Astrocyte (in vitro differentiated cells and primary cell): ENCODE data around the gene PRR12. TPM values are rescaled to one million over a fixed set of nuclear protein-coding genes. Genes with fewer than 3 reads are reported as not detected.

ENCODE experiments used
- DNase-seq: peaks from one replicate; pipeline ENCODE4 v3.0.0-alpha.2; 2010; ENCODE audit warnings: low read depth
- FAIRE-seq: peaks from 2 replicates; lab custom pipeline; 2011; peaks lifted over from hg19 to GRCh38; lab: Jason Lieb, UNC
- H2AFZ ChIP-seq: 2 replicates; pipeline ENCODE4 v1.6.0; 2012; ENCODE audit warnings: low read depth, low read length, inconsistent platforms
- H3K27ac ChIP-seq: 2 replicates; pipeline ENCODE4 v1.5.1; 2011; ENCODE audit warnings: low read depth, low read length, inconsistent platforms
- H3K27me3 ChIP-seq: 2 replicates; pipeline ENCODE4 v1.6.0; 2011; ENCODE audit warnings: low read length, inconsistent platforms; ENCODE audit not compliant: insufficient read depth
- H3K36me3 ChIP-seq: 2 replicates; pipeline ENCODE4 v1.5.1; 2011; ENCODE audit warnings: low read length, inconsistent platforms; ENCODE audit not compliant: insufficient read depth
- H3K4me1 ChIP-seq: 2 replicates; pipeline ENCODE4 v1.5.1; 2011; ENCODE audit warnings: low read length, inconsistent platforms; ENCODE audit not compliant: insufficient read depth
- H3K4me2 ChIP-seq: 2 replicates; pipeline ENCODE4 v1.6.0; 2012; ENCODE audit warnings: low read length, inconsistent platforms
- H3K4me3 ChIP-seq: 2 replicates; pipeline ENCODE4 v1.5.1; 2011; ENCODE audit warnings: low read depth, mild to moderate bottlenecking, low read length, inconsistent platforms; ENCODE audit not compliant: insufficient read depth
- H3K79me2 ChIP-seq: 2 replicates; pipeline ENCODE4 v1.6.0; 2012; ENCODE audit warnings: mild to moderate bottlenecking, low read length, inconsistent platforms; ENCODE audit not compliant: insufficient read depth
- H3K9ac ChIP-seq: 2 replicates; pipeline ENCODE4 v1.6.0; 2012; ENCODE audit warnings: mild to moderate bottlenecking, low read length, inconsistent platforms
- H3K9me3 ChIP-seq: 2 replicates; pipeline ENCODE4 v1.5.1; 2012; ENCODE audit warnings: low read depth, mild to moderate bottlenecking, low read length, inconsistent platforms; ENCODE audit not compliant: insufficient read depth
- H4K20me1 ChIP-seq: 2 replicates; pipeline ENCODE4 v1.6.0; 2012; ENCODE audit warnings: low read length, inconsistent platforms; ENCODE audit not compliant: insufficient read depth
- H3K27ac Mint-ChIP-seq: one replicate; pipeline ENCODE4 v1.8.0; 2021; ENCODE audit warnings: mild to moderate bottlenecking, mixed read lengths; ENCODE audit not compliant: unreplicated experiment
- H3K27me3 Mint-ChIP-seq: one replicate; pipeline ENCODE4 v1.8.0; 2021; ENCODE audit warnings: low read depth, mixed read lengths; ENCODE audit not compliant: unreplicated experiment
- H3K36me3 Mint-ChIP-seq: one replicate; pipeline ENCODE4 v1.8.0; 2021; ENCODE audit warnings: low read depth, mixed read lengths; ENCODE audit not compliant: unreplicated experiment
- H3K4me1 Mint-ChIP-seq: one replicate; pipeline ENCODE4 v1.8.0; 2021; ENCODE audit warnings: low read depth, mixed read lengths; ENCODE audit not compliant: unreplicated experiment
- H3K4me3 Mint-ChIP-seq: one replicate; pipeline ENCODE4 v1.8.0; 2021; ENCODE audit warnings: mild to moderate bottlenecking, moderate library complexity, mixed read lengths; ENCODE audit not compliant: unreplicated experiment
- H3K9me3 Mint-ChIP-seq: one replicate; pipeline ENCODE4 v1.8.0; 2021; ENCODE audit warnings: mild to moderate bottlenecking, mixed read lengths; ENCODE audit not compliant: unreplicated experiment
- EZH2 ChIP-seq: IDR thresholded peaks from 2 replicates; pipeline ENCODE4 v1.6.1; 2012; ENCODE audit warnings: mild to moderate bottlenecking, low read length, inconsistent platforms; ENCODE audit not compliant: insufficient read depth
- total RNA-seq: library from RNA; stranded (reverse); gene quantifications from 2 replicates; pipeline ENCODE4 v1.2.1, GENCODE V29; 2021
- TF ChIP-seq, protein P1 (sequence below): IDR thresholded peaks from 2 replicates; pipeline ENCODE4 v1.5.1; 2011; ENCODE audit warnings: low read depth, mild to moderate bottlenecking, inconsistent platforms, low read length, moderate library complexity; ENCODE audit not compliant: insufficient read depth

Gene PRR12
- total RNA-seq, 1 donor from 2014 or later: 29.7 TPM

DNA sequence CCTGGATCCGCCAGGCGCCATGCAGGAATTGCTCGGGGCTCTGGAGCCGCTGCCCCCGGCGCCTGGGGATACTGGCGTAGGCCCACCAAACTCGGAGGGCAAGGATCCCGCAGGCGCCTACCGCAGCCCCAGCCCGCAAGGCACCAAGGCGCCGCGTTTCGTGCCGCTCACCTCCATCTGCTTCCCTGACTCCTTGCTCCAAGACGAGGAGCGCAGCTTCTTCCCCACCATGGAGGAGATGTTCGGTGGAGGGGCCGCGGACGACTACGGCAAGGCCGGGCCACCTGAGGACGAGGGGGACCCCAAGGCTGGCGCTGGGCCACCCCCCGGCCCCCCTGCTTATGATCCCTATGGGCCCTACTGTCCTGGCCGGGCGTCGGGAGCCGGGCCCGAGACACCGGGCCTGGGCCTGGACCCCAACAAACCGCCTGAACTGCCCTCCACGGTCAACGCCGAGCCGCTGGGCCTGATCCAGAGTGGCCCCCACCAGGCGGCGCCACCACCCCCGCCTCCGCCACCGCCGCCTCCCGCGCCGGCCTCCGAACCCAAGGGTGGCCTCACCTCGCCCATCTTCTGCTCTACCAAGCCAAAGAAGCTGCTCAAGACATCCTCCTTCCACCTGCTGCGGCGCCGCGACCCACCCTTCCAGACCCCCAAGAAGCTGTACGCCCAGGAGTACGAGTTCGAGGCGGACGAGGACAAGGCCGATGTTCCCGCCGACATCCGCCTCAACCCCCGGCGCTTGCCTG, 6.1 kb downstream of the PRR12 start:
- Histone ChIP-seq H3K4me2 (no peak overlapping the region), H4K20me1 (peaks cover 56% of the 10 kb centered on the region), H3K4me1 (peaks cover 13% of the 10 kb centered on the region), H3K27ac (no peak overlapping the region), H3K79me2 (peaks cover 80% of the 10 kb centered on the region), H3K9me3 (no peaks in the 10 kb centered on the region), H3K4me3 (no peak overlapping the region), H3K36me3 (peaks cover 23% of the 10 kb centered on the region), H3K9ac (no peak overlapping the region), H3K27me3 (no peaks in the 10 kb centered on the region), H2AFZ (no peak overlapping the region)
- H3K27ac Mint-ChIP-seq: no peak overlapping the region
- no peaks in the 10 kb centered on the region for H3K27me3 Mint-ChIP-seq
- H3K4me3 Mint-ChIP-seq: no peak overlapping the region
- DNase-seq (no peak), FAIRE-seq (no peak)
- H3K36me3 Mint-ChIP-seq: peaks cover 4% of the 10 kb centered on the region
- no peak for TF ChIP-seq EZH2
- TF ChIP-seq, protein P1, sequence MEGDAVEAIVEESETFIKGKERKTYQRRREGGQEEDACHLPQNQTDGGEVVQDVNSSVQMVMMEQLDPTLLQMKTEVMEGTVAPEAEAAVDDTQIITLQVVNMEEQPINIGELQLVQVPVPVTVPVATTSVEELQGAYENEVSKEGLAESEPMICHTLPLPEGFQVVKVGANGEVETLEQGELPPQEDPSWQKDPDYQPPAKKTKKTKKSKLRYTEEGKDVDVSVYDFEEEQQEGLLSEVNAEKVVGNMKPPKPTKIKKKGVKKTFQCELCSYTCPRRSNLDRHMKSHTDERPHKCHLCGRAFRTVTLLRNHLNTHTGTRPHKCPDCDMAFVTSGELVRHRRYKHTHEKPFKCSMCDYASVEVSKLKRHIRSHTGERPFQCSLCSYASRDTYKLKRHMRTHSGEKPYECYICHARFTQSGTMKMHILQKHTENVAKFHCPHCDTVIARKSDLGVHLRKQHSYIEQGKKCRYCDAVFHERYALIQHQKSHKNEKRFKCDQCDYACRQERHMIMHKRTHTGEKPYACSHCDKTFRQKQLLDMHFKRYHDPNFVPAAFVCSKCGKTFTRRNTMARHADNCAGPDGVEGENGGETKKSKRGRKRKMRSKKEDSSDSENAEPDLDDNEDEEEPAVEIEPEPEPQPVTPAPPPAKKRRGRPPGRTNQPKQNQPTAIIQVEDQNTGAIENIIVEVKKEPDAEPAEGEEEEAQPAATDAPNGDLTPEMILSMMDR: no peak
- H3K4me1 Mint-ChIP-seq: peaks cover 2% of the 10 kb centered on the region
- H3K9me3 Mint-ChIP-seq: no peaks in the 10 kb centered on the region

DNA sequence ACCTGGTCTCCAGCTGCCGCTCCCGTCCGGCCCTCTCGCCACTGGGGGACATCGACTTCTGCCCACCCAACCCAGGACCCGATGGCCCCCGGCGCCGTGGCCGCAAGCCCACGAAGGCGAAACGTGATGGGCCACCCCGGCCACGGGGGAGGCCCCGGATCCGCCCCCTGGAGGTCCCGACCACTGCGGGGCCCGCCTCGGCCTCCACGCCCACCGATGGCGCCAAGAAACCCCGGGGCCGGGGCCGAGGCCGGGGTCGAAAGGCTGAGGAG, 6.7 kb downstream of the PRR12 start:
- peaks cover 4% of the 10 kb centered on the region for H3K36me3 Mint-ChIP-seq
- Histone ChIP-seq H4K20me1 (peaks cover 52% of the 10 kb centered on the region), H3K9me3 (no peaks in the 10 kb centered on the region), H3K9ac (no peak overlapping the region), H3K4me3 (no peak overlapping the region), H2AFZ (no peak overlapping the region), H3K79me2 (peaks cover 80% of the 10 kb centered on the region), H3K36me3 (peaks cover 25% of the 10 kb centered on the region), H3K4me1 (peaks cover 8% of the 10 kb centered on the region), H3K27me3 (no peaks in the 10 kb centered on the region), H3K4me2 (no peak overlapping the region), H3K27ac (no peak overlapping the region)
- no peak overlapping the region for H3K27ac Mint-ChIP-seq
- no peak for TF ChIP-seq EZH2
- TF ChIP-seq, protein P1: no peak
- no peak overlapping the region for H3K4me3 Mint-ChIP-seq
- DNase-seq (no peak), FAIRE-seq (no peak)
- no peaks in the 10 kb centered on the region for H3K9me3 Mint-ChIP-seq
- no peaks in the 10 kb centered on the region for H3K27me3 Mint-ChIP-seq
- H3K4me1 Mint-ChIP-seq: peaks cover 2% of the 10 kb centered on the region
